NCI-H345 (cell line): Measurements from ENCODE around the gene TTLL11.
"Not testable (repeated sequence)": the region's sequence is repeated elsewhere in the genome, so short reads cannot be mapped to it uniquely, and the experiment has no call there.

Source experiments
- DNase-seq: peaks from one replicate; lab custom pipeline; 2025; lab: John Stamatoyannopoulos, UW

TTLL11 gene

GRCh38 chr9:122080986-122081385, 12.1 kb downstream of the TTLL11 start:
- no peak for DNase-seq

DNA sequence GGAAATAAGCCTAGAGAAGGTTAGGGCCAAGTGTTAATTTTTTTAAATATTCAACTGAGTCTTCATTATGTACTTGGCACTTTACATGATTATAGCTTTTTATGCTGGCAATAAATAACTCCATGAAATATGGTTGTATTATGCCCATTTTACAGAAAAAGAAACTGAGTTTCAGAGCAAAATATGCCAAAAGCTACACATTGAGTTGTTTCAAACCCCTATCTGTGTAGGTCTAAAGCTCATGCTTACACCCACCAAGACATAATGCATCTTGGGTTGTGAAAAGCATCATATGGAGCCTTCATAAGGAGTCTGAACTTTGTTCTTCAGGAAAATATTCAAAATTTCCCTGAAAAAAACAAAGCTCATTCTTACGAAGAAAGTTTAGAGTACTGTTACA, 14.6 kb downstream of the TTLL11 start:
- no peak for DNase-seq

DNA sequence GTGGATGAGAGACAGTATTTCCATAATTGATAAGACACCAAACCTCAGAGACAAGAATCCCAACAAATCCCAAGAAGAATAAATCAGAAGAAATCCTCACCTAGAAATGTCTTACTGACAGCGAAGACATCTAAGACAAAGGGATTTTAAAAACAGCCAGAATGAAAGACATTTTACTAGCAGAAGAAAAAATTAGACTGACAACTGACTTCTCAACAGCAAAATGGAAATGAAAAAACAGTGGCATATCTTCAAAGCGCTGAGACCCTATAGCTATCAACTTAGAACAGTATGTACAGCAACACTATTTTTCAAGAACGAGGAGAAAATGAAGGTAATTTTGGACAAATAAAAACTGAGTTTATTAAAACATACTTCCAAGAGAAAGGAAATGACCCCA, 16.3 kb downstream of the TTLL11 start:
- no peak for DNase-seq

DNA sequence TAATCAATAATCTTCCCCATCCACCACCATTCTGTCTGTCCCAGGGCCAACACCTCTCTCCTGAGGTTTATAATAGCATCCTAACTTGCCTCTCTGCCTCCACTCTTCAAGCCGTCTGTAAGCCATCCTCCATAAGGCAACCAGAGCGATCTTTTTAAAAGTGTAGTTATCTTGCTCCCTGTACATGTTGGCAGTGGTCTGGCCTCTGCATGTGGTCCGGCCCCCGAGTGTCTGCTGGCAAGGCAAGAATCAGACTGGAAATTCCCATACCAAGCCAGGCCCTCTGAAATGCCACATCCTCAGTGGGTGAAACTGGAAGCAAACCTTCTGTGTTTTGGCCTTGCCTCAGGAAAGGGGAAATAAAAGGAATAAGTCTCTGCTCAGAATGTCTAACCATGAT, 17.0 kb downstream of the TTLL11 start:
- no peak for DNase-seq

- no peak for DNase-seq
These were observed 17.7 kb downstream of the TTLL11 start for GRCh38 chr9:122075135-122076030.

- DNase-seq = no peak
These were observed 21.4 kb downstream of the TTLL11 start for GRCh38 chr9:122071715-122072114.

DNA sequence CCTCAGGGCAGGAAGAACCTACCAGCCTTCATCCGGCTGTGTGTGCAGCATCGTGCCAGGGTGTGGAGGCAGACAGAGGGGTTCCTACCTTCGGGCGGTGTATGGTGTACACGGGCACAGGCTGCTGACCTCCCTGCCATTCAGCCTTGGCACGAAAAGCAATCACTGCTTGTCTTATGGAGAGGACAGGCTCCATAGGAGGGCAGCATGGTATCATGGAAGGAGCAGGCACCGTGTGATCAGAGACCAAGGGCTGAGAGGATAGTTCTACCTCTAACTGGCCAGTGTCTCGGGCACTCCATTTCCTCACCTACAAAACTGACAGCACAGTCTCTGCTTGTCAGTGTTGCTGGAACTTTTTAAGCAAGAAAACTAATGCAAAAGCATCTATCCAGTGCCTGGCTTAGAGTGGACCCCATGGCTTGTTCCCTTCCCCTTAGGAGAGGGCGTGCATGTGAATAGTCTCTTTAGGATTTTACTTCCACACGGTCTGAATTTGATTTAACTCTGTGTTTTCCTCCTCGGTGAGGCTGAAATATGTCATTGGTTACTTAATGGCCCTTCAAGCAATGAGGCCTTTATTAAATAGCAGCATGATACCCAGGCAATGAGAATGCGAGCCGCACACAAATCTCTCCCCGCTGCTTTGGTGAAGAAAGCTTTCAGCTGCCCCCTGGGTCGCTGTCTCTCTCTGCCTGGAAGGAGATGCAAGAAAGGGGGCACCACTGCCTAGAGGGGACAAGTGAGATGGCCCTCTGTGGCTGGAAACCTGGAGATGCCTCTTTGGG, 22.2 kb downstream of the TTLL11 start:
- DNase-seq = no peak

DNA sequence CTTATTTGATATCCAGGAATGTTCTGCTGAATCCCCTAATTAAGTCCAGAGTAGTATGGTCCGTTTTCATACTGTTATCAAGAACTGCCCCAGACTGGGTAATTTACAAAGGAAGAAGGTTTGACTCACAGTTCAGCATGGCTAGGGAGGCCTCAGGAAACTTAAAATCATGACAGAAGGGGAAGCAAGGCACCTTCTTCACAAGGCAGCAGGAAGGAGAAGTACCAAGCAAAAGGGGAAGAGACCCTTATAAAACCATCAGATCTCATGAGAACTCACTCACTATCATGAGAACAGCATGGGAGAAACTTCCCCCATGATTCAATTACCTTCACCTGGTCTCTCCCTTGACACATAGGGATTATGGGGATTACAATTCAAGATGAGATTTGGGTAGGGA, 26.4 kb downstream of the TTLL11 start:
- DNase-seq = not testable (repeated sequence)

GRCh38 chr9:122065923-122066629, 27.0 kb downstream of the TTLL11 start:
- DNase-seq = no peak

GRCh38 chr9:122060481-122060880, 32.6 kb downstream of the TTLL11 start:
- no peak for DNase-seq

- DNase-seq = no peak
These were observed 33.2 kb downstream of the TTLL11 start for GRCh38 chr9:122059955-122060324.

DNA sequence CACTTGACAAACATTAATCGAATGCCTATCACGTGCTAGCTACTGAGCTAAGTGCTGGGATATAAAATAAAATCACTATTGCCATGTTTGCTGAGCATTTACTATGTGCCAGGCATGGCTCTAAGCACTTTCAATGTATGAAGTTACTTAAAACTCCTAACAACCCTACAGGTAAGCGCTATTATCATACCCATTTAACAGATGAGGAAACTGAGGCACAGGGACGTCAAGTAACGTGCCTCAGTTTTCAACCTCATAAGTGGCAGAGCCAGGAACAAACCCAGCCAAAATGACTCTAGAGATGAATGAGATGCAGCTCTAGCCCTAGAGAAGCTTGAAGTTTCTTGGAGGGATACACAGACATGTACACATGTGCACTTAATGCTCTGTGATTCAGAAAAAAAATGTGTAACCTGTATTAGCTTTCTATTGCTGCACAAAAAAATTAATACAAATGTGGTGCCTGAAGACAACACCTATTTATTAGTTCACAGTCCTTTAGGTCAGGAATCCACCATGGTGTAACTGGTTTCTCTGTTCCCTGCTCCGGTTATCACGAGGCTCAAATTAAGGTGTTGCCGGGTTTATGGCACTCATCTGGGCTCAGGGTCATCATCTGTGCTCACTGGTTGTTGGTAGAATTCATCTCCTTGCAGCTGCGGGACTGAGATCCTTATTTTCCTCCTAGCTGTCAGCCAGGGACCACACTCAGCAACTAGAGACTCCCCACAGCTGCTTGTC, 33.7 kb downstream of the TTLL11 start:
- DNase-seq = no peak

DNA sequence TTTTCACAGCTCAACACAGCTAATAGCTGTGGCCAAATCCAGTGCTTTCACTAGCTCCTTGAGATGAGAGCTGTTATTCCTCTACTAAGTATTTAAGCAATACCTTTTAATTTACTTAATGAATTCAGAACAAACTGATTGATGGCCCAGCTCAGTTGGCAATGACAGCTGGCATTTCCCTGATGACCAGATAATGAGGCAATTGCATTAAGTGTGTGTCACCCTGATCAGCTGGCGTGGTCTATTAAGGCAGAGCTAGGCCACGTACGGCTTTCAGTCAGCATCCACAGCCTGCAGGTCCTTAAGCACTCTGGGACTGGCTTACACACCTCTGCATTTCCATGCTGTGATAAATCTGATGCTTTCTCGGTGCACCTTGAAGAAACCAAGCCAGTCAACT, 34.4 kb downstream of the TTLL11 start:
- no peak for DNase-seq

- no peak for DNase-seq
These were observed 35.1 kb downstream of the TTLL11 start for GRCh38 chr9:122058051-122058450.

GRCh38 chr9:122057211-122057610, 35.9 kb downstream of the TTLL11 start:
- DNase-seq = no peak

DNA sequence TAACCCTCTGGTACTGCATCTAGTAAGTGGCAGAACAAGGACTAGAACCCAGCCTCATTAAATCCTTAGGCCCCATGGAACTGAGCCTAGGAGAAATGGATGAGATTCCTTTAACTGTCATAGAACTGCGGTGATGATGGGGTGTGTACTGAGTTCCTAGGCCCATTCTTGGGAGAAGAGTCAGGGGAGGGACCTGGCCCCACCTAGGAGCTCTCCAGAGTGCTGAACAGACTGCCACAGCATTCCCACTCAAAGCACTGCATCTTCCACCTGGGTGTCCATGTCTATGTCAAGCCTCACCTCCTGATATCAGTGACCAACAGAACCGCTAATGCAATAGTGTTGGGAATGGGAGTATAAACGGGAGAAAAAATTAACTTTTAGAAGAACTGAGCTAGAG, 36.6 kb downstream of the TTLL11 start:
- DNase-seq = no peak

- DNase-seq = no peak
These were observed 37.4 kb downstream of the TTLL11 start for GRCh38 chr9:122055701-122056100.

DNA sequence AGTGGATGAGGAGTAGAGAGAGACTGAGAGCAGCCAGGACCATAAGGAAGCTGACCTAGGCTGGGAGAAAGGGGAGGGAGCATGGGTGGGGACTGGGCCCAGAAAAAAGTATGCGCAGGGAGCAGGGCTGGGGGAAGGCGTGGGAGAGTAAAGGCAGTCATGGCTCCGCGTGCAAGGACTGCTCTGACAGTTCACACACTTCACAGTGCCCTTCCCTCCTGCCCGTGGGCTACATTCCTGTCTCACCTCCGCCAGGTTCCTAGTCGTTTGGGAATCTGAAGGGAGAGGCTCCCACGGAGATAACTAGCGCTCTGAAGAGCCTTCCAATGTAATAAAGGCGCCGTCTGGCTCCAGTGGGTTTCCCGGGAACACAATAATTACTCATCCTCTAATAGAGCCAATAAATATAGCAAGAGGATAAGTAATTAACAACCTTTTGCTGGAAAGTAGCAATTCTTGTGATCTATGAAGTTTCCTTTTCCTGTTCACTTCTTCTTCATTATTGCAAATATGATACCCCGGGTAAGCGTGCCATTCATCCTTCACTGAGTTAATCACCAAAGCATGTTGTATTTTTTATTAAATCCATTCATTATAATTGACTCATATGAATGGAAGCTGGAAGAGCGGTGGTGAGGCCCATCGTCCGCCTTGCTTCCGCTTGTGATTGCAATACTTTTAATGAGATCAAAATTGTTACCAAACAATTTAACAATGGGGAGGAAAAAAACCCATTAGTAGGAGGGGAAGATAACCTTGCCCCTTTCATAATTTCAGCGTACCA, 39.3 kb downstream of the TTLL11 start:
- DNase-seq = no peak

DNA sequence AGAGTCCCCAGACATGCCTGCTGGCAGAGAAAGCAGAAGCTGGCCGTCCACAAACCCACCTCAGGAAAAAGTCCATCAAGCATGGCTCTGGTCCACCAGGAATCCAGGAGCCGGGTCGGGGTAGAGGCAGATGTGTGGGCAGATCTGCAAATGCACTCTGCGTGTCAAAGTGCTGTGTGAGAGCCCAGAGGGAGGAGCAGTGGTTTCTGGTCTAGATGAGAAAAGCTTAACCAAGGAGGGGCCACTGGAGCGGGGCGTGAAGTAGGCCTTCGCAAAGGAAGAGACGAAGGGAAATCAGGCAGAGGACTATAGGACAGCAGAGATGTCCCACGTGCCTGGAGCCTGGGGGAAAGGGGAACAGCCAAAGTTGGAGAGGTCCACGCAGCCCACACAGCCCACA, 40.0 kb downstream of the TTLL11 start:
- no peak for DNase-seq

DNA sequence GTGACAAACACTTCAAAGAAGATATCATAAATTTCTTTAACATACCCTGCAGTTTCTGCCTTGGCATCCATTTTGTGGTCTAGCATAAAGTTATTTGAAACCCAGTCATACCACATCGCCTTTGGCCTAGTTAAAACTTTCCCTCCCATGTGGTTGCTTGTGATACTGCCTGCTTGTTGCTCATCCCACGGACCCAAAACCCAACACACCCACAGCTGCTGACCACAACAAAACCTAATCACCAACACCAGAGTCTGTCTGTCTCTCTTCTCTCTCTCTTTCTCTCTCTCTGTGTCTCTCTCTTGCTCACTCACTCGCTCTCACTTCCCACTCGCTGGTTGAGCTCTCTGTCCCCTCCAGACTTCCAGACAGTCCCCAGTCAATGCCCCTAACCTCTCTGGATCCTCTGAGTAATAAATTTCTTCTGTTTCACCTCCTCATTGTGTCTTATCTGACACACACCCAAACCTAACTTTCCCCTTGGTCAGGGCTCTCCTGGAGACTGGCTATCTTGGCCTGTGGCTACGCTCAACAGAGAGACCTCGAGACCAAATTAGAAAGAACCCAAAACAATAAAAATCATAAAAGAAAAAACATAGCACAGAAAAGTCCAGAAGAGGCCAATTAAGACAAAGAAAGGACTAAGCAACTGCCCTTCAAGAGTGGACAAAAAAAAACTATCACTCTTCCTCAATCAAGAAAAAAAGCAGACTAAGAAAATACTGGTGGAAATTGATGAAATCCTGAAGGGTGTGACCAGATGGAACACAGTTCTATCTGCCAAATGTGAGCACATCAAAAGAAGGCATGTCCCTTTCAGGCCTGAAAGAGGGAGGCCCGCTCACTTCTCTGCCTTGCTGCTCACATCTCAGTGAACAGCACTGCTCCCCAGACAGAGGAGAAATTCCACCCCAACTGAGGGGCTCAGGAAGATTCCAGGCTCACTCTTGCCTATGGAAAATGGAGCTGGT, 41.5 kb downstream of the TTLL11 start:
- no peak for DNase-seq
